GM21723 (cell line): ENCODE data around the gene RNPEPL1.

Experiments
- ATAC-seq: cut with Tn5 transposase; IDR thresholded peaks from one replicate; pipeline ENCODE4 v1.9.1; 2021; ENCODE audit warnings: mild to moderate bottlenecking, moderate library complexity; ENCODE audit not compliant: unreplicated experiment

Gene RNPEPL1

DNA sequence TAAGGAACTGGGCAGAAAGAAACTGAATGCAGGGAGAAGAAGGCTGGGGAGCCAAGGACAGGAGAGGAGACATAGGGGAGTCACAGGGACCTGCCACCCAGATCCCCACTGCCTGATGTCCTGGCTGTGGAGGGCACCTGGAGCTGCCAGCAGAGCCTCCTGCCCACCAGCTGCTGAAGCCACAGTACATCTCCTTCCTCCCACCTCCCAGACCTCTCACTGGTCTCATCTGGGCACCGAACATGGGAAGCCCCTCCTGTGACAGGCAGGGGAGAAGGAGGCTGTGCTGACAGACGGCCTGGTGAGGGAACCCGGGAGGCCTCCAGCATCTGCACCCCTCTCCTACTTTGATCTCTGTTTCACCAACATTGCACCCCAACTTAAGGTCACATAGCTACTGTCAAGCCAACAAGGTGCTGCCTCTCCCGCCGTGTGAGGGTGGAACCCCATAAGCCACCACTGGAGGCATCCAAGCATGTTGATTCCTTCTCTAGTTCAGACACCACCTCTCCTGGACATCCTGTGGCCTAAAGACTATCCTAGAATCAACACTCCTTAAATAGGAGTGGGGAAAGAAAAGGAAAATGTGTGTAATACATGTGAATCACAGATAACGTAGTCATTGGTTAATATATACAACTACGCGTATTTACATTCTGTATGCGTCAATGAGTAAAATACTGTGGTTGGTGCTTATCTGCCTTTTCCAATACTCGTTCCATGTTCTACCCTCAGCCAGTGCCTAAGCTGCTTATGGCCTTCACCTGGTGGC is 3.5 kb upstream of the RNPEPL1 start:
- ATAC-seq: no peak

DNA sequence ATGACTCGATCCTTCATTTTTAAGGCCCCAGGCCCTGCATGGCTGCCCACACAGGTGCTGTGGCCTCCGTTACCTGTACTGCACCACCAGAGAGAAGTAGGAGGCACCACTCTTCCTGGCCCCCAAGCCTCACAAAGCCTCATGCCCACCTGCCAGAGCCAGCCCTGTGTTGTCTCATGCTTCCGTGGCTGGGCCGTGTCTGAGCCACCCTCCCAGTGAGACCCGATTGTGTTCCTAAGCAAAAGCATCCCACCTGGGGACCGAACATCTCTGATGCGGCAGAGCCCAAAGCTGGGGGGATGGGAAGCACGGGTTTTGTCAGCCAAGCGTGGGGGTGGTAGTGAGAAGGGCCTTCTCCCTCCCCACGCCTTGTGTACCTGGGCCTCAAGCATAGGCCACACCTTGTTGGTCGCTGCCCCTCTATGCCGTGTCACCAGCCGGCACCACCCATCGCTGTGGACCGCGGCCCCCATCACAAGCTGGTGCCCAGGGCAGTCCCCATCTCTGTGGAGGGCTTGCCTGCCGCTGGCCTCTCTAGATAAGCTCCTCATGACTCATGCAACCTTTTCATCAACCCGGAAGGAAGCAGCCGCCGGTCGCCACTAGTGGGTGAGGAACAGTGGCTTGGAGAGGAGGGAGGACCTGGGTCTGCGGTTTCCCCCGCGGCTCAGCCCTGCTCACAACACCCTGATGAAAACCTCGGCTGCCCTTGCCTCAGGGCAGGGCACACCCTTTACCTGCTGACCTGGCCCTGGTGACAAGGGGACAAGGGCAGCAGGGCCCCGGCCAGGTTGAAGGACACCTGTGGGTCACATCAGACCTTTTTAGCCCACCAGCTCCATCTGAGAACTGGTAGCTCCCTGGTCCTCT is 2.7 kb upstream of the RNPEPL1 start:
- ATAC-seq: peak; percentile 31

DNA sequence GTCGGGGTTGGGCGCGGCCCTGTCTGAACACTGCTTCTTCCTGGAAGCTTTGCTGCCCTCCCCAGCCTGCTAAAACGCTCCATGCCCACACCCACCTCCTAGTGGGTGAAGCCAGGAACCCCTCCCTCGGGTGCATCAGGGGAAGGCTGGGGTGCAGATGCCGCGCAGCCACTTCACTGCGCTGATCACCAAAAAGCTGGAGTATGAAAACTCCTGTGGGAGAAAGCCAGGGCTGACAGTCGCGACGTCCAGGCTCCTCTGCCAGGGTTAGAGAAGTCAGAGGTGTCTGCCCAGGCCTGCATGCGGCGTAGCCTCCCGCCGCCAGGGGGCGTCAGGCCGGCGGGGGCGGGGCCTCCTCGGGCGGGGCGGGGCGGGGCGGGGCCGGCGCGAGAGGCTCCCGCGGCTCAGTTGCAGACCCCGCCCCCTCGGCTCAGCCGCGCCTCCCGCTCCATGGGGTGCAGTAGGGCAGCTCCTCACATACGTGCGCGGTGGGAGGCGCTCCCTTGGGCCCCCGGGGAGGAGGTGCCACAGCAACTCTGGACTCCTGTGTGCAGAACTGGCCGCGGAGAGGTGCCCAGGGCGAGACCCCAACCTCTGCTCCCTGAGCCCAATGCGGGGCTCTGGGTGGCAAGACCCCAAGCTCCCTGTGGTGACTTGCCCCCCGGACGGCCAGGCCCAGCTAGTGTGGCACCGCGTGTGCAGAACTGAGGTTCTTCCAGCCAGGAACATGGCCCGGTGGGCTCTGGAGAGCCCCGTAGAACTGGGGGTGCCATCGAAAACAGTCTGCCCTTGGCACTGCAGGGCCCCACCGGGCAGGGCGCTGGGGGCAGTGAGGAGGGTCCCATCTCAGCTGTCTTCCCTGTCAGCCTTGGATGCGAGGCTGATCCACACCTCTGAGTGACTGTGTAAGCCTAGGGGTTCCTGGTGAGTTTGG is 1.8 kb upstream of the RNPEPL1 start:
- peak; percentile 55 for ATAC-seq

DNA sequence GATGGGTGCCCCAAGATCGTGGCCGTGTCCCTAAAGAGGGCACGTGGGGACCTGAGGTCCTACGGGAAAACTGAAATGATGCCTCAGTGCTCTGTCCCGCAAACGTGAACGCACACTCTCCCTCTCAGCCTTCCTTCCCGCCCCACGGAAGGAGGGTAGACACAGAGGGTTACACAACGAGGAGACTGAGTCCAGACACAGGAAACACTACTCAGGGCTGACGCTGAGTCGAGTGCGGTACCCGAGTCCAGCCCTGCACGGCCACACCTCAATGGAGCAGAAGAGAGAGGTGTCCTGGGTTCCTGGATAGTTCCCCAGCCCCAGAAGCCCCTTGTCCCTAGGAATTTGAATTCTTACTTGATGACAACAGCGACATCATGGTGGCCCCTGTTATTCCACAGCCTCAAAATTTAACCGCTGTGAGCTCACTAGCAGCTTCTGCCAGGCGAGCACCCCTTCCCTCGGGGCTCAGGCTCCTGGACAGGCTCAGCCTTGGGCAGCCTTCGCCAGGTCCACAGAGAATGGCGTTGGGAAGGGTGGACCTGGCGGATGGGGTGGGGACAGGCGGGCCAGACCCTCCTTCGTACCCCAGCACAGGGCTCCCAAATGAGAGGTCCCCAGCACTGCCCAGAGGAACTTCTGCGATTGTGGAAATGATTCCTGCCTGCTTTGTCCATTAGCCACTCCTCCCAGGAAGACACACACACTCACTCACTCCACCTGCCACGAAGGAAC is 980 bp upstream of the RNPEPL1 start:
- no peak for ATAC-seq

DNA sequence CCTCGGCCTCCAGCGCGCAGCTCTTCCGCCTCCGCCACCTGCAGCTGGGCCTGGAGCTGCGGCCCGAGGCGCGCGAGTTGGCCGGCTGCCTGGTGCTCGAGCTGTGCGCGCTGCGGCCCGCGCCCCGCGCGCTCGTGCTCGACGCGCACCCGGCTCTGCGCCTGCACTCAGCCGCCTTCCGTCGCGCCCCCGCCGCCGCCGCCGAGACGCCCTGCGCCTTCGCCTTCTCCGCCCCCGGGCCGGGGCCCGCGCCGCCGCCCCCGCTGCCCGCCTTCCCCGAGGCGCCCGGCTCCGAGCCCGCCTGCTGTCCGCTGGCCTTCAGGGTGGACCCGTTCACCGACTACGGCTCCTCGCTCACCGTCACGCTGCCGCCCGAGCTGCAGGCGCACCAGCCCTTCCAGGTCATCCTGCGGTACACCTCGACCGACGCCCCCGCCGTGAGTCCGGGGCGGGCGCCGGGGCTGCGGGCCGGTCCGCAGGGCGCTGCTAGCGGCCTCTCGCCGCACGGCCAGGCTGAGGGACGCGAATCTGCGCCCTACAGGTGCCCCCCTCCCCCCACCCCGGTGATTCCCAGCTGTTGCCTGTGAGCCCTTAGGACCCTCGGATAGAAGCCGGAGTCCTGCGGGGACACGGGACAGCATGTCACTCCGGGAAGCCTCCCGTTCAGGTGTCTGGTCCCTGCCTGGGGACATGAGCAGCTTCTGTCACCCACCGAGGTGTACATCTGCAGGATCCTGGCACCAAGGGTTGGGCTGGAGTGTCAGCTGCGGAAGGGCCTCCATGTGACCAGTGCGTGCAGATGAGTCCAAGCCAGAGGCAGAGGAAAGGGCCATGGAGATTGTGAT is 616 bp downstream of the RNPEPL1 start:
- peak; percentile 10 for ATAC-seq

DNA sequence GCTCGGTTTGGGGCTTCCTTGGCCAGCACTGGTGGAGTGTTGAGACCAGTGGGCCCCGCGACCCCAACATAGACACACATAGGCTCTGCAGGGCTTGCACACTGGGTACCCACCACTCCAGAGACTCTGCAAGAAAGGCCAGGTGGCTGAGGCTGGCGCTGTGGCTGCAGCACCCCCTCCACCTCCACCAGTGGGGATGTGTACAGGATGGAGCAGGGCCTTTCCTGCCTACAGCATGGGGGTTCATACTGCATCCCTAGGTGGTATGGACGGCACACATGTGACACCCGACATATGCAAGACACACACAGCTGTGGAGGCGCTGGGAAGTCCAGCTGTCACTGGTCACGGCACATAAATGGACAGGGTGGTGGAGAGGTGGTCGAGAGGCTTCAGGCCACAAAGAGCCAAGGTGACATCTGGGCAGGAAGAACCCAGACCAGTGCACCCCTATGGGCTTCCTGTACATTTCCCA is 1.3 kb downstream of the RNPEPL1 start:
- ATAC-seq: no peak

DNA sequence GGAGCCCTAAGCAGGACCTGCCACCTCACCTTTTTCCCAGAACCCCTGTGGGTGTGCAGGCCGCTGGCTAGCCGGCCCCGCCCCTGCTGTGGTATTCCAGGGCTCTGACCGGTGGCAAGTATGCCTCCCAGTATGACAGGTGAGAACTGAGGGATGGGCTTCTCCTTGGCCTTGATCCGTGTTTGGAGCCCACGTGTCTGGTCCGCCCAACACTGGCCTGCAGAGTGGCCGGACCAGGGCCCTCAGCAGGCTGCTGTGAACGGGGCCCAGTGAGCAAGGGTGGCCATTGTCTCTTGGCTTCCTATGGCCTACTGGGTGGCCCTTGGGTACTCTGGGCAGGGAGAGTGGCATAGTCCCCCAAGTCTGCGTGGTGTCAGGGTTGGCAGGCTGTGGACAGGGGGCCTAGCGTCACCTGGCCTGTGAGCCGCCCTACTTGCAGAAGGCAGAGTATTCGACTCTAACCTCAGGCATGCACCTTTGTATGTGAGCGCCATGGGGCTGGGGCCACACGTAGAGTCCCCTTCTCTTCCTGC is 1.8 kb downstream of the RNPEPL1 start:
- ATAC-seq: no peak

DNA sequence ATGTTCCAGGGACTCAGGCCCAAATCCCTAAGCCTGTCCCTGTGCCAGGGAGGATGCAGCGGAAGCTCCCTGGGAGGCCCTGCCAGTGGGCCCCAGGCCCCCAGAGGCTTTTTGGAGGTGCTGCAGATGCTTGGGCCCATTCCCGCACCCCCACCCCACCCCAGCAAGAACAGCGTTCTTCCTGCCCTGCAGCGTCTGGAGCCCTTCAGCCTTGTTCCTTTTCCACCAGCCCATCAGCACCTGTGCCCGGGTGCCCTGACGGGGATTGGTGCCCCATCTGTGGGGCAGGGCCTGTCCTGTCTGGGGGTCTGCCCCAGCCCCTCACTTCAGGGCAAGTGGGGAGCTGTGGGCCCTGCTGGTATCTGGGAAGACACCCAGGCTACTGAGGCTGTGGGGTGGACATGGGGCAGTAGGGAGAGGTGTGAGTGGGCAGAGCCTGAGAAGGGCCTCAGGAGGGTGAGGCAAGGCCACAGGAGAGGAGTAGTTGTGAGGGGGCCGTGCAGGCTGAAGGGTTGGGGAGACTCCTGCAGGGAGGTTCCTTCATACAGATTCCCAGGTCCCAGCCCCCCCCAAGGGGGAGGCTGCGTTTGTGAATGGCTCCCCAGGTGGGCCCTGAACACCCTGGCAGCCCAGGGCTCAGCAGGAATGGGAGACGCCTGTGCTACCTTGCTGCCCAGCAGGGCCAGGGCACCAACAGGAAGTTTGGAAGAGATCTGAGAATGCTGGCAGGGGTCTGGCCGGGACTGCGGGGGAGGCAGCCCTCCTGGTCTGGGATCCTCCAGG is 2.4 kb downstream of the RNPEPL1 start:
- no peak for ATAC-seq

DNA sequence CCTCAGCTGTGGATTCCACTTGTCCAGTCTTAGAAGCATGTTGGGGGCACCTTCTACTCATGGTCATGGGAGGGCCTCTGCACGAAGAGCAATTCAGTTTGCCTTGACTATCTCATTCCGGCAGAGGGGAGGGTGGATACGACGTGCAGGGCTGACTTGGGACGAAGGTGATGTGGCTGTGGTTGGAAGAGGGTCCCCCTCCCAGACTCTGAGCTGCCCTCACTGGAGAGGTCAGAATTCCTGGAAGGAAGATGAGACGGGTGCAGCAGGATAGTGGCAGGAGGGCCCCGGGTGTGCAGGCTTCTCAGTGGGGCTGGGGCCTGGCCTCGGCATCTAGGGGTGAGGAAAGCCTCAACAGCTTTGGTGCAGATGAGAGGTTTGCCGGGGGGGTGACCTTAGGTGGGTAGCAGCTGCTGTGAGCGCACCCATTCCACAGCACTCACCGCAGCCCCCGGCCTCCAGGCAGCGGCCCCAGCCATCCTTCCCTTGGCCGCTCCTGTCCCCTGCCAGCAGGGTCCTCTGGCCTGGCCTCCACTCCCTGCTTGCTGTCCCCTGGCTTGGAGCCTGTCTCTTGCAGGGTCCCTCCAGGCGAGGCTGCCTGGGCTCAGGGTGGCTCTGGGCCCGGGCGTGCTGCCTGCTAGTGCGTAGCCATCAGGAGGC is 3.2 kb downstream of the RNPEPL1 start:
- ATAC-seq: no peak

DNA sequence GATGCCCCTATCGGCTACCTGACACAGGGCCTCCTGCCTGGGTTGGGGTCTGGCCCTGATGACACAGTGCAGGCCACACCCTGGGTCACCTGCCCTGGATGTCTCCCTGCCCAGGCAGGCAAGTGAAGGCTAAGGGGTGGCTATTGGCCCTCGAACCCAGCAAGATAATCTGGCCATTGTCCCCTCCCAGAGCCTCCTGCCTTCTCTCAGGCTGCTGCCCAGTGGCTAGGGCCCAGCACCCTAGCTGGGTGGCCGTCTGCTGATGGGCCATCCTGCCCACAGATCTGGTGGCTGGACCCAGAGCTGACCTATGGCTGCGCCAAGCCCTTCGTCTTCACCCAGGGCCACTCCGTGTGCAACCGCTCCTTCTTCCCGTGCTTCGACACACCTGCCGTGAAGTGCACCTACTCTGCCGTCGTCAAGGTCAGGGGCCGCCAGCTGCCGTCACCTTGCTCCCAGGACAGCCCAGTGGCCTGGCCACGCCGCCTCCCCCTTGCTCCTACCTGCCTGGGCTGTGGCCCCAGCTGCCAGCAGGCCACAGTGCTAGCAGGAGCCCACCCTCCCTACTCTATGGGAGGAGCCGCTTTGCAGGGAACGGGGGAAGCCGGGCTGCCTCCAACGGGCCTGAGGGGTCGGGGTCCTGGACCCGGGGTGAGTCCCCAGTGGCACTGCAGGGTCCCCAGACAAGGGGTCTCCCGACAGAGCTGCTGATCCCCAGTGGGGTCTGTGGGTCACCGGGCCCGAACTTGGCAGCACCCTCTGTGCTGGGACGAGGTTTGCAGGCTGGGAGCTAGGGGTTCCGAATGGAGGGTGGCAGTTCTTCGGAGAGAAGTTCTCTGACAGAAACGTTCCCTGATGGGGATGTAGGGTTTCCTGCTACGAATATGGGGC is 4.1 kb downstream of the RNPEPL1 start:
- no peak for ATAC-seq

DNA sequence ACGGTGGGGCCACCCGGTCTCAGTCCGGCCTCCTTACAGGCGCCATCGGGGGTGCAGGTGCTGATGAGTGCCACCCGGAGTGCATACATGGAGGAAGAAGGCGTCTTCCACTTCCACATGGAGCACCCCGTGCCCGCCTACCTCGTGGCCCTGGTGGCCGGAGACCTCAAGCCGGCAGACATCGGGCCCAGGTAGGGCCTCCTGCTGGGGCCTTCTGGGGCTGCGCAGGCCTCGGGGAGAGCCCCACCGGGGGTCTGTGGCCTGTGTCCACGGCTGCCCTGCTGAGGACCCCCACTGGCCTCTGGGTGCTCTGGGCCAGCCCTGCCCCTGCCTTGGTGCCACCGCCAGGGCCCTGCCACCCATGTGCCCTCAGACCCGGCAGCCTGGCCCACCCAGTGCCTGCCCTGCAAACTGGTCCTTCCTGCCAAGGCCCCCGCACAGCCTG is 4.8 kb downstream of the RNPEPL1 start:
- no peak for ATAC-seq

DNA sequence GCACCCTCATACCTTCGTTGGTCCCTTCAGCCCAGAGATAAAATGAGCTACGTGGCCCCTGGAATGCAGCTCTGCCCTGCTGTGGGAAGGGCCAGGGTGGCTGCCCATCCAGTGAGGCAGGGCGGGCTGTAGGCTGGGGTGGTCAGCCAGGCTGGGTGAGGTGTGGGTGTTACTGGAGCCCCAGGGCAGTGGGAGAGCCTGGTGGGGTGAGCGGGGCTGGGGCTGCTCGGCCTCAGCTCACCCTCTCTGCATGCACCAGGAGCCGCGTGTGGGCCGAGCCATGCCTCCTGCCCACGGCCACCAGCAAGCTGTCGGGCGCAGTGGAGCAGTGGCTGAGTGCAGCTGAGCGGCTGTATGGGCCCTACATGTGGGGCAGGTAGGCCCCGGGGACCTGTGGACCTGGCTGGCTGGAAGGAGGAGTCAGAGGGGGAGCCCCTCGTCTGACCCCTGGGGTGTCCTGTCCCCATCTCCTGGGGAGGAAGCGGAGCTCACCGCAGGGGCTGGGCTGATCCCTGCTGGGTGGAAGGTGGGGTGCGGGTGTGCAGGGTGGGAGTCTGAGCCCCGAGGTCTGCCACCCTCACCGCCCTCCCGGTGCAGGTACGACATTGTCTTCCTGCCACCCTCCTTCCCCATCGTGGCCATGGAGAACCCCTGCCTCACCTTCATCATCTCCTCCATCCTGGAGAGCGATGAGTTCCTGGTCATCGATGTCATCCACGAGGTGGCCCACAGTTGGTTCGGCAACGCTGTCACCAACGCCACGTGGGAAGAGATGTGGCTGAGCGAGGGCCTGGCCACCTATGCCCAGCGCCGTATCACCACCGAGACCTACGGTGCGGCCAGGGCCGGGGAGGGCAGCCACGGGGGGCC is 5.5 kb downstream of the RNPEPL1 start:
- ATAC-seq: no peak

DNA sequence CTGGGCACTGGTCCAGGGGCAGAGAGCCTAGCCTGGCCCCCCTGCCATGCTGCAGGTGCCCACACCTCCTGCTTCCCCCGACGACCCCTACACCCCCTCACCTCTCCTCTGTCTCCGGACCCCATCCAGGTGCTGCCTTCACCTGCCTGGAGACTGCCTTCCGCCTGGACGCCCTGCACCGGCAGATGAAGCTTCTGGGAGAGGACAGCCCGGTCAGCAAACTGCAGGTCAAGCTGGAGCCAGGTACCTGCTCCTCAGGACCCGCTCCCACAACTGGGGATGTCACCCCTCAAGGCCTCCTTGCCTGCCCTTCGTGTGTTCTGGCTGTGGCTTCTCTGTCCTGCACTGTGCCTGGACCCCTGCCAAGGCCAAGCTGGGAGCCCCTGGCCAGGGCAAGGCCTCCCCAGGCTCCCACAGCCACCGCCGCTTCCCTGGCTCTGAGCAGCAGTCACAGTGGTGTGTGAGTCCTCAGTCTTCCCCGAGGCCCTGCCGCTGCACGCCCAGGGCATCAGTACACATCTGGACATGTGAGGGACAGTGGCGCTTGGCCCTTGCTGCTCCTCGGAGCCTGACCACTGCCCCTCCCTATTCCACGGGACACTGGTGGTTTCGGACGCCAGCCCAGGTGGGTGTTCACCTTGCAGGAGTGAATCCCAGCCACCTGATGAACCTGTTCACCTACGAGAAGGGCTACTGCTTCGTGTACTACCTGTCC is 6.3 kb downstream of the RNPEPL1 start:
- no peak for ATAC-seq

DNA sequence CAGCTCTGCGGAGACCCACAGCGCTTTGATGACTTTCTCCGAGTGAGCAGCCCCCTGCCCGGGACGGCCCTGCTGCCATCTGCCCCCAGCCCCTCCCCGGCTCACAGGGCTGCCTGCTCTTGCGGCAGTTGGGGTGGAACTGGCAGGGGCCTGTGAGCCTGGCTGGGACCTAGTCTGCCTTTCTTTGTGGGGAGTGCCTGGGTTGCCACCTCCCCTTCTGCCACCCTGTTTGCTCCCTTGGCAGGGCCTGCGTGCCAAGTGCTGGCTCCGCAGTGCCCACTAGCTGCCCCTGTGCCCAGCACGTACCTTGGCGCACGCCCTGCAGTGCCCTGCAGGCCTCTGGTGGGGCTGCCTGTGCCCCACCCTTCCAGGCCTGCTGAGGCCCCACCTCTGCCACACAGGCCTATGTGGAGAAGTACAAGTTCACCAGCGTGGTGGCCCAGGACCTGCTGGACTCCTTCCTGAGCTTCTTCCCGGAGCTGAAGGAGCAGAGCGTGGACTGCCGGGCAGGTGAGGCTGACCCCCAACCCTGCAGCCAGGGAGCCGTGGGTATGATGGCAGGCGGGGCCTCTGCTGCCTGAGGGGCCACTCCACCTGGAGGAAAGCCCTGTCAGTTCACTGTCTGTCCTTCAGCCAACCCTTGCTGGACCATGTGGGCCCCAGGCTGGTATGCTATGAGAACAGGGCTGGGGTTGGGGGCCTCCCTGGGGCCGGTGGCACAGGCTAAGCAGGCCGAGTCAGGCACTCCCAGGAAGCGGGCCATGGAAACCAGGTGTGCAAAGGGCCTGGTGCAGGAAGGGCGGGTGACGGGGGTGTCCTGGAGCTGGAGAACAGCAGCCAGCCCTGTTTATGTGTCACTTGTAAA is 7.0 kb downstream of the RNPEPL1 start:
- ATAC-seq: no peak
